ENCODE results near the gene SAFB2. TPM values are rescaled to one million over a fixed set of nuclear protein-coding genes. Genes with fewer than 3 reads are reported as not detected.

The SAFB2 gene
- total RNA-seq, 2 experiments from 2014 or later: 79.5 to 84.1 TPM

DNA sequence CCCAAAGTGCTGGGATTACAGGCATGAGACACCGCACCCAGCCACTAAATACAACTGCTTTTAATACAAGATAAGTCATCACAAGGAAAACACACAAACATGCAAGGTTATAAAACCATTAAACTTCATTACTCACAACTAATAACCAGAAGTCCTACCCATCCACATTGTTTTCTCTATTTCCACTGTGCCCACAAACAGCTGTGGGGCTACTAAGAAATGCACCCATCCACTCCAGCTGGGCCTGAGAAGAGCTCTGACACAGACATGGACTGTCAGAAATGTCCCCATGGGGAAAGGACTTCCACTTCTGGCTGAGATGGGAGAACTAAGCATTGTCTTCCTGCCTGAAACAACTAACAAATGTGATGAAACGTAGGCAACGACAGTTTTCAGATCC, 17.2 kb downstream of the SAFB2 start:
- H3K27me3 Mint-ChIP-seq: no peaks in the 10 kb centered on the region
- no peaks in the 10 kb centered on the region for H3K9me3 Mint-ChIP-seq
- DNase-seq: no peak
- no peak overlapping the region for H3K27ac Mint-ChIP-seq
- peaks cover 16% of the 10 kb centered on the region for H3K4me1 Mint-ChIP-seq
- H3K4me3 Mint-ChIP-seq: no peak overlapping the region
- H3K36me3 Mint-ChIP-seq: peaks cover 39% of the 10 kb centered on the region

- Mint-ChIP-seq H3K27me3 (no peaks in the 10 kb centered on the region), H3K9me3 (no peaks in the 10 kb centered on the region), H3K27ac (no peak overlapping the region), H3K4me3 (no peak overlapping the region), H3K4me1 (peaks cover 16% of the 10 kb centered on the region), H3K36me3 (peaks cover 41% of the 10 kb centered on the region)
- no peak for DNase-seq
These were observed 18.9 kb downstream of the SAFB2 start for GRCh38 chr19:5603626-5604025.

DNA sequence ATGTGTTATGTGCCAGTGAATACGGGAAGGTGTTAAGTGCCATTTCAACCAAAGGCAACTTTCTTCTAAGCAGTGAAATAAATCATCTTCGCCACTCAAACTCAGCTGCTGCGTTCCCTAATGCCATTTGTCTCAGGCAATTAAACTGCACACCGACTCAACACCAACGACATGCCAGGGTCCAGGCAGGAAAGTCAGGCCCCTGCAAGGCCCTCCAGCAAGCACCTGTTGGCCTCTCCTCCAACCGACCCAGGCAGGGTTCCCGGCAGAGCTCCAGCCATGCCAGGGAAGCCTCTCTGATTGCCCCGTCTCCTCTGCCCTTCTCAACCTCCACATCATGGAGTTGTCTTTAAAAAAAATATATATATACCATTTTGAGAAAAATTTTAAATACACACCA, 21.8 kb downstream of the SAFB2 start:
- Mint-ChIP-seq H3K27me3 (no peaks in the 10 kb centered on the region), H3K4me3 (no peak overlapping the region), H3K4me1 (no peaks in the 10 kb centered on the region), H3K36me3 (peaks cover 31% of the 10 kb centered on the region), H3K9me3 (no peaks in the 10 kb centered on the region), H3K27ac (no peak overlapping the region)
- DNase-seq: no peak

- H3K9me3 Mint-ChIP-seq: no peaks in the 10 kb centered on the region
- peaks cover 25% of the 10 kb centered on the region for H3K36me3 Mint-ChIP-seq
- H3K4me1 Mint-ChIP-seq: no peaks in the 10 kb centered on the region
- no peak overlapping the region for H3K27ac Mint-ChIP-seq
- H3K4me3 Mint-ChIP-seq: no peak overlapping the region
- DNase-seq: no peak
- no peaks in the 10 kb centered on the region for H3K27me3 Mint-ChIP-seq
These were observed 26.8 kb downstream of the SAFB2 start for GRCh38 chr19:5595745-5596144.

- H3K4me3 Mint-ChIP-seq: no peak overlapping the region
- no peak overlapping the region for H3K27ac Mint-ChIP-seq
- H3K36me3 Mint-ChIP-seq: peaks cover 27% of the 10 kb centered on the region
- H3K9me3 Mint-ChIP-seq: no peaks in the 10 kb centered on the region
- DNase-seq: no peak
- no peaks in the 10 kb centered on the region for H3K27me3 Mint-ChIP-seq
- H3K4me1 Mint-ChIP-seq: no peaks in the 10 kb centered on the region
These were observed 27.4 kb downstream of the SAFB2 start for GRCh38 chr19:5595129-5595528.

GRCh38 chr19:5594521-5594950, 28.0 kb downstream of the SAFB2 start:
- Mint-ChIP-seq H3K27me3 (no peaks in the 10 kb centered on the region), H3K4me1 (no peaks in the 10 kb centered on the region), H3K9me3 (no peaks in the 10 kb centered on the region), H3K27ac (no peak overlapping the region), H3K36me3 (peaks cover 27% of the 10 kb centered on the region), H3K4me3 (no peak overlapping the region)
- DNase-seq: no peak

DNA sequence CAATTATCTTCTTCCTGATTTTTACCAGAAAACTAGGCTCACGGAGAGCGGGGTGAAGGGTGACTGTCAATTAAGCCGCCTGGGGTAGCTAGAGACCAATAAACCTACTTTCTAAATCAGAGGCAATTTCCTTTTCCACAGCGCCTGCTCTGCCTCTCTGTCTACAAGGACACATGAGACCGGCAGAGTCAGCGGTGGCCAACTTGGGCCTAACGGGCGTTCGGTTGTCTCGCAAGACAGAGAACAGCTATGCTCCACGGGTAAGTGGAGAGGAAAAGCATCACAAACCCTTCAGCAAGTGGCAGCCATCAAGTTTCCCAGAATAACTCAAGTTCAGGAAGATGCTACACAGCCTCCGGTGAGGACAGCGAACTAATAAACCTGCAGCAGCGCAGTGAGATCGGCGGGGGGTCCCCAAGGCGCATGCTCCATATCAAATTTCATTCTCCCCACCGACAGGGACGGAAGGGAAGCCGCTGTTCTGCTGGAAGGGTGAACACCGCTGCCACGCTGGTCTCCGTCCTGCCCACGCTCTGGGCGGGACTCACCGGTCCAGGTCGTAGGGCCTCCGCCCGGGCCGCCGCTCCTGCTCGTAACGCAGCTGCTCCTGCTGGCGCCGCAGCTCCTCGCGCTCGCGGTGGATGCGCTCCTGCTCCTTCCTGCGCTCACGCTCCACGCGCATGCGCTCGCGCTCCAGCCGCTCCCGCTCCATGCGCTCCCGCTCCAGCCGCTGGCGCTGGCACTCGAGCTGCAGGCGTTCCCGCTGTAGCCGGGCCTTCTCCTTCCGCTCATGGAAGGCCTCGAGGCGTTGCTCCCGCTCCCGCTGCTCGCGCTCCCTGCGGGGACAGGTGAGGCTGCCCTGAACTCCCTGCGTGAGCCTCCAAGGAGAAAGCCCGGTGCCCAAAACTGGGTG, 29.0 kb downstream of the SAFB2 start:
- Mint-ChIP-seq H3K27me3 (no peaks in the 10 kb centered on the region), H3K4me3 (no peak overlapping the region), H3K36me3 (peaks cover 26% of the 10 kb centered on the region), H3K27ac (no peak overlapping the region), H3K9me3 (no peaks in the 10 kb centered on the region), H3K4me1 (no peaks in the 10 kb centered on the region)
- DNase-seq: no peak

DNA sequence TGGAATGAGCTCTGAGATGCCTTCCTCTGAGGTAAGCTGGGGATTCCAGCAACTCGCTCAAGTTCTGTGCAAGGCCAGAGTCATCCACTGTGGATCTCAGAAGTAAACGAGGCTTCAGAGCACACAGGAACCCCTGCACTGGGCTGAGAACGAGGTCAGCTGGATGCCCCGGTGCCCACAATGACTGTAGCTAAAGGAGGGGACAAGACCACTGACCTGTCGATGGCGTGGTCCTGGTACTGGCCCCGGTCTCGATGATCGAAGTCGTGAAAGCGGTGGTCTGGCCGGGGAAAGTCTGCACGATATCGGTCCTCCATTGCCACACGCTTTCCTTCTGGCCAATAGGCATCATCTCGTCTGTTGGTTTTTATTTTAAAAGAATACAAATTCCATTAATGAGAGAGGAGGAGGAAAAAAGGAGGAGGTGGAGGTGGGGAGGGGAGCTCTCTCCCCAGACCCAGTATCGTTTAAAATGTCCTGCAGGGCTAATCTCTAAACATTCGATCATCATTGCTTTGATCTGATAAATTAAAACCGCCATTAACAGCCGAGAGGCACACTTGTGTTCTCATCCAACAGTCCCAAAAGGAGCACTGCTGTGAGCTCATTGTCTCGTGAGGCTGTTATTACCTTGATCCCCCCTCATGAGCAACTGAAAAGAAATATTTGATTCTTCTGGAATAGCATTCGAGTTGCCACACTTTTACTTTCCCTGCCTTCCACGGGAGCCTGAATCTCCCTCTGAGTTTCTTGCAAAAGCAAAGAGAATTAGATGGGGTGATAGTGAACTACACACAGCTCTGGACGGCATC, 29.8 kb downstream of the SAFB2 start:
- Mint-ChIP-seq H3K27ac (no peak overlapping the region), H3K27me3 (no peaks in the 10 kb centered on the region), H3K9me3 (no peaks in the 10 kb centered on the region), H3K4me1 (no peaks in the 10 kb centered on the region), H3K4me3 (no peak overlapping the region), H3K36me3 (peaks cover 29% of the 10 kb centered on the region)
- no peak for DNase-seq

DNA sequence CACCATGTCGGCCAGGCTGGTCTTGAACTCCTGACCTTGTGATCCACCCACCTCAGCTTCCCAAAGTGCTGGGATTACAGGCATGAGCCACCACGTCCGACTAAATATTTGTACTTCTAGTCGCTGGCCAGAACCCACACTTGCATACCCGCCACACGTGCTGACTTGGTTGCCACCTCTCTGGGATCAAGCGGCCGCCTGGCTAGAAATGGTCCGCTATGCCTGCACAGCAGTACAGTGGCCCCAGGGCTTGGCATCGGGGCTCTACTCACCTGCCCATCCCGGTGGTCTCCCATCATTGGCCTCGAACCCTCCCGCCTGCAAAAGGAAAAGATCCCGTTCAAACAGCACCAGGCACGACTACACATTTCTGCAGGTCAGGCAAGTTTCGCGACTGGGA, 31.1 kb downstream of the SAFB2 start:
- DNase-seq: no peak
- Mint-ChIP-seq H3K9me3 (no peaks in the 10 kb centered on the region), H3K4me3 (no peak overlapping the region), H3K4me1 (peaks cover 7% of the 10 kb centered on the region), H3K36me3 (peaks cover 34% of the 10 kb centered on the region), H3K27ac (no peak overlapping the region), H3K27me3 (no peaks in the 10 kb centered on the region)

- no peaks in the 10 kb centered on the region for H3K9me3 Mint-ChIP-seq
- H3K4me1 Mint-ChIP-seq: peaks cover 12% of the 10 kb centered on the region
- DNase-seq: no peak
- H3K36me3 Mint-ChIP-seq: peaks cover 33% of the 10 kb centered on the region
- H3K27me3 Mint-ChIP-seq: no peaks in the 10 kb centered on the region
- no peak overlapping the region for H3K27ac Mint-ChIP-seq
- no peak overlapping the region for H3K4me3 Mint-ChIP-seq
These were observed 31.8 kb downstream of the SAFB2 start for GRCh38 chr19:5590865-5591154.

- H3K27ac Mint-ChIP-seq: no peak overlapping the region
- H3K36me3 Mint-ChIP-seq: peaks cover 32% of the 10 kb centered on the region
- H3K9me3 Mint-ChIP-seq: no peaks in the 10 kb centered on the region
- H3K27me3 Mint-ChIP-seq: no peaks in the 10 kb centered on the region
- H3K4me3 Mint-ChIP-seq: no peak overlapping the region
- DNase-seq: no peak
- peaks cover 16% of the 10 kb centered on the region for H3K4me1 Mint-ChIP-seq
These were observed 32.3 kb downstream of the SAFB2 start for GRCh38 chr19:5590151-5590864.

DNA sequence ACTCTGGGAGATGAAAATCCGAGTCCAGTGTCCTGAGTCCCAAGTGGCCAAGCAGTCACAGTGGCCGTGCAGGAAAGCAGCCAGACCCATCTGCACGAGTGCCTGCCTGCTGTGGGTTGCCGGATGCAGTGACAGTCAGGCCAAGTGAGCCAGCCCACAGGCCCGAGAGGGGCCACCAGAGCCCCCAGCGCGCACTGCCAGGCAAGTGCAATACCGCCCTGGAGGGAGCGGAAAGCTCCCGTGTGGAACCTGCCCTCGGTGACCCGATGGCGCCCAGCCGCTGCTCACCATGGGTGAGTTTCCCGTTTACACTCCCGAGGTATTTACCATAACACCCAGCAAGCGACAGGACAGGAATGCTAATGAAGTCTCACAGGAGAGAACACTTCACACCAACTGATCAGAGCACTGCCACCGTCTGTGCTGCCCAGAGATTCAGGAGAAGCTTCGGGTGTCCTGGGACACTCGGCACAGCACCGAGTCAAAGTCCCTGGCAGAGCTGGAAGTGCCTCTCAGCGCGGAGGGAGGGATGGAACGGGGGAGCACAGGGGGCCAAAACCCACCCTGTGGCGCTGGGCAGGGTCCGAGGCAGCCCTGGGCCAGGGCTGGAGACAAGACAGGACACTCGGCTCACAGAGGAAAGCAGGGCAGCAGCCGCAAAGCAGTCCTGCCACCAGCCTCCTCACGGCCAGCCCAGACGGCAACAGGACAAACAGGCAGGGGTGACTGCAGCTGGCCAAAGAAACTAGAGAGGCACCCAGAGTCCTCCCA, 33.5 kb downstream of the SAFB2 start:
- Mint-ChIP-seq H3K9me3 (no peaks in the 10 kb centered on the region), H3K4me1 (peaks cover 16% of the 10 kb centered on the region), H3K36me3 (peaks cover 28% of the 10 kb centered on the region), H3K27ac (peak overlapping the region; percentile 38), H3K4me3 (no peak overlapping the region), H3K27me3 (no peaks in the 10 kb centered on the region)
- DNase-seq: no peak

- peaks cover 28% of the 10 kb centered on the region for H3K36me3 Mint-ChIP-seq
- H3K4me1 Mint-ChIP-seq: peaks cover 16% of the 10 kb centered on the region
- H3K4me3 Mint-ChIP-seq: no peak overlapping the region
- H3K27me3 Mint-ChIP-seq: no peaks in the 10 kb centered on the region
- peak overlapping the region; percentile 38 for H3K27ac Mint-ChIP-seq
- no peaks in the 10 kb centered on the region for H3K9me3 Mint-ChIP-seq
- no peak for DNase-seq
These were observed 34.1 kb downstream of the SAFB2 start for GRCh38 chr19:5588441-5588840.

DNA sequence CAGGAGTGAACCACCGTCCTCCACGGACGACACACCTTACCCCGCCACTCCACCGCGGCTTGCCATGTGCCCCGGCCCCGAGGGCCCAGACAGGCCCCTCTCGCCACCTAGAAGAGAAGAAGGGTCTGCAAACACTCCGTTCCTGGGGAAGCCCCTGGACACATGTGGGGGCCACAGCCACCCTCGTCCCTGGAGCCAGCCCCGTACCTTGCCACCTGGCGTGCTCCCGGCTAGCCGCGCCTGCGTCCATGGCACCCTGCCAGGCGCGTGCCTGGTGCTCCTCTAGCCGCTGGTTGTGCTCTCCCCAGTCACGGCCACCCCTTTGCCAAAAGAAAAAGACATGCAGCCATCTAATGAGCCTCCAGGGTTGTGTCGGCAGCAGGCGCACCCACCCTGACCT, 34.9 kb downstream of the SAFB2 start:
- Mint-ChIP-seq H3K27me3 (no peaks in the 10 kb centered on the region), H3K4me1 (peaks cover 16% of the 10 kb centered on the region), H3K27ac (no peak overlapping the region), H3K36me3 (peaks cover 28% of the 10 kb centered on the region), H3K4me3 (no peak overlapping the region), H3K9me3 (no peaks in the 10 kb centered on the region)
- no peak for DNase-seq

Data from activated naive CD8-positive, alpha-beta T cell treated with anti-CD3 and anti-CD28 coated beads for 36 hours (primary cell).